GM23248 (cell line): Measurements from ENCODE around the gene MAPT.

Source experiments
- EZH2 ChIP-seq: fragments of 200-600 bp; sonication (generic); IDR thresholded peaks from 2 replicates; pipeline ENCODE4 v1.6.1; 2018; ENCODE audit warnings: antibody characterized with exemption, mild to moderate bottlenecking; ENCODE audit not compliant: insufficient read depth, poor library complexity, severe bottlenecking
- EZH2phosphoT487 ChIP-seq: fragments of 200-600 bp; sonication (generic); IDR thresholded peaks from 2 replicates; pipeline ENCODE4 v1.6.1; 2018; ENCODE audit warnings: antibody characterized with exemption, moderate library complexity, mild to moderate bottlenecking, low read depth; ENCODE audit not compliant: insufficient read depth

DNA sequence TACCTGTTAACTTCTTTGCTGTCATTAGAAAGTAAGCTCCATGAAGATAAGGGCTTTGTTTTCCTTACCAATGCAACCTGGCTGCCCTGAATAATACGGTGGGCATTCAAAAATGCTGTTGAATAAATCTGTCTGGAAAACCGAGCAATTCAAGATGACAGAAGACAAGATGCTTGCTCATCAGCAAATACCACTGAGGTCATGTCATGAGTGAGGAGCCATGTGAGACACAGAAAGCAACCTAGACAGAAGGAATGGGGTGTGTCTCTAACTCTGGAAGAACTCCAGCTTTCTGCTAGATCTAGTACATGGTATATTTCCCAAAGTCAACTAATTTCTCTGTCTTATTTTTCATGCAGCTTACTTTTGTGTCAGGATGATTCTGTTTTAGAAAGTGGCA, 168.9 kb downstream of the MAPT start:
- TF ChIP-seq EZH2: no peak
- TF ChIP-seq EZH2phosphoT487: no peak
